K562 (cell line): Measurements from ENCODE around the gene HEPHL1. TPM values are rescaled to one million over a fixed set of nuclear protein-coding genes. Genes with fewer than 3 reads are reported as not detected.
A peak's percentile ranks its signal among the peaks of the same experiment; 100 is the strongest.

Source experiments
- OTX1 ChIP-seq: fragments of 450-650 bp; formaldehyde crosslinking; IDR thresholded peaks from 2 replicates; pipeline ENCODE4 v1.4.0; 2022; ENCODE audit warnings: mild to moderate bottlenecking
- SIN3B ChIP-seq: fragments of 450-650 bp; IDR thresholded peaks from 2 replicates; pipeline ENCODE4 v1.6.1; 2017; ENCODE audit warnings: low read depth, mild to moderate bottlenecking, moderate library complexity
- SMARCC2 ChIP-seq: fragments of 450-650 bp; IDR thresholded peaks from 2 replicates; pipeline ENCODE4 v1.6.1; 2017; ENCODE audit warnings: antibody characterized with exemption, moderate library complexity, mild to moderate bottlenecking, low read depth
- WHSC1 ChIP-seq: IDR thresholded peaks from one replicate; pipeline ENCODE4 v1.6.1; 2012; ENCODE audit warnings: low read length, control low read depth, inconsistent platforms
- ZFPM2 ChIP-seq: fragments of 250-450 bp; sonication (Bioruptor Pico); IDR thresholded peaks from 2 replicates; pipeline ENCODE4 v1.5.1; 2022; ENCODE audit warnings: mild to moderate bottlenecking
- ZNF121 ChIP-seq: sonication (generic); formaldehyde crosslinking; conservative IDR thresholded peaks from 2 replicates; pipeline ENCODE4 v1.8.0; 2022; ENCODE audit warnings: missing genetic modification reagents
- ZNF165 ChIP-seq: fragments of 250-450 bp; sonication (Bioruptor Pico); IDR thresholded peaks from 2 replicates; pipeline ENCODE4 v1.4.0; 2020; ENCODE audit warnings: borderline replicate concordance
- ZNF224 ChIP-seq: sonication (generic); formaldehyde crosslinking; IDR thresholded peaks from 2 replicates; pipeline ENCODE4 v1.8.0; 2022; ENCODE audit warnings: mild to moderate bottlenecking, missing genetic modification reagents
- polyA plus RNA-seq, 8 experiments: library from polyadenylated mRNA; depleted of rRNA in 4 of 8; stranded (reverse) in 5 of 8; unstranded in 3 of 8; fragments of >200 nt; fragmentation: Nextera tagmentation in 2 of 8; fragmentation: Illumina TruSeq in 1 of 8; extraction: Ambion mirVana in 2 of 8; extraction: Trizol in 1 of 8; gene quantifications; 2 replicates each; pipeline versions ENCODE4 v1.2.1 to v1.2.3, GENCODE V29; 2011 to 2014; ENCODE audit warnings: inconsistent platforms in 1 of 8, missing spikeins in 1 of 8
- total RNA-seq, 7 experiments: library from RNA; depleted of rRNA in 6 of 7; stranded (reverse); fragments of >200 nt in 6 of 7; fragmentation: Illumina TruSeq in 2 of 7; extraction: Trizol in 2 of 7; gene quantifications; 2 replicates each; pipeline versions ENCODE4 v1.2.1 to v1.2.3, GENCODE V29; 2011 to 2021; ENCODE audit warnings: low replicate concordance in 1 of 7
- TF ChIP-seq, protein P1 (sequence below), 2 experiments: fragments of 450-650 bp; IDR thresholded peaks; 2 replicates each; pipeline ENCODE4 v1.6.1; 2016; ENCODE audit warnings: mild to moderate bottlenecking in 2 of 2, borderline replicate concordance in 1 of 2, low read depth in 1 of 2, moderate library complexity in 1 of 2
- TF ChIP-seq, protein P2 (sequence below): fragments of 250-450 bp; sonication (Bioruptor Pico); IDR thresholded peaks from 2 replicates; pipeline ENCODE4 v1.8.0; 2022; ENCODE audit warnings: inconsistent platforms, mild to moderate bottlenecking, moderate library complexity, borderline replicate concordance
- TF ChIP-seq, protein P3 (sequence below): fragments of 450-650 bp; conservative IDR thresholded peaks from 2 replicates; pipeline ENCODE4 v1.6.1; 2016; ENCODE audit warnings: missing genetic modification characterization, low read depth, mild to moderate bottlenecking, control low read depth, missing compliant biosample characterization
- TF ChIP-seq, protein P4 (sequence below): fragments of 450-650 bp; IDR thresholded peaks from 2 replicates; pipeline ENCODE4 v1.6.1; 2018; ENCODE audit warnings: mild to moderate bottlenecking, low read depth; ENCODE audit not compliant: partially characterized antibody

HEPHL1 gene
- total and polyA plus RNA-seq, 9 of the 15 experiments (the other 6 are each of a cell fraction or from before 2014, with no cell fraction given): 0.01 TPM; not detected in 8

DNA sequence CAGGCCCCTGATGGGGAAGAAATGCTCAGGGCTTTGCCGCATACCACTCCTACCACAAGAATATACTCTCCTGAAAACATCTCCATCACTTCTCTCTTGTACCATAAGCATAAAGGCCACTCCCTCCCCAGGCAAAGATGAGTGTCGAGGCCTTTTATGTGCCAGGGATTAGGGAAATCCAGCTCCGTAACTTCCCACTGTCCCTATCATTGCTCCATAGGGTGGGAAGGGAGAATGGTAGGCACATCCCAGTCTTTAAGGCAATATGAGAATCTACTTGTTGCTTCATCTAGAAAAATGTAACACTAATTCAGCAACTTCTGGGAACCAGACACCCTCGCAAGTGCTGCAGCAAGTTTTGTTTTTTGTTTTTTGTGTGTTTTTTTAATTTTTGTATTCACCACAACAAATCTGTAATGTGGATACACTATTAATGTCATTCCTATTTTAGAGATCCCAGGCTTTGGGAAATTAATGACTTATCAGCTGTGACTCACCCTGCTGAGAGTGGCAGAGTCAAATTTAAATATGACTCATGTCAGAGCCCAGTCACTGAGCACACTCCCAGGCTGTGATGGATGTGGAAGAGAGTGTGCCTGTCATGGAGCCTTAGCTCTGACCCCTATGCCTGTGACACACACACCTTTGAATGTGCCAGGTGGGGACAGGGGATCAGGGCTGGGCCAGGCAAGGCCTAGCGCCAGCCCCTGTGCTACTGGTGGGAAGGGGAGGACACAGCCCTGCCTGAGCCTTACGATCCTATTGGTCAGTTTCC lies 130.9 kb downstream of the HEPHL1 start (continued):
- TF ChIP-seq, protein P1, sequence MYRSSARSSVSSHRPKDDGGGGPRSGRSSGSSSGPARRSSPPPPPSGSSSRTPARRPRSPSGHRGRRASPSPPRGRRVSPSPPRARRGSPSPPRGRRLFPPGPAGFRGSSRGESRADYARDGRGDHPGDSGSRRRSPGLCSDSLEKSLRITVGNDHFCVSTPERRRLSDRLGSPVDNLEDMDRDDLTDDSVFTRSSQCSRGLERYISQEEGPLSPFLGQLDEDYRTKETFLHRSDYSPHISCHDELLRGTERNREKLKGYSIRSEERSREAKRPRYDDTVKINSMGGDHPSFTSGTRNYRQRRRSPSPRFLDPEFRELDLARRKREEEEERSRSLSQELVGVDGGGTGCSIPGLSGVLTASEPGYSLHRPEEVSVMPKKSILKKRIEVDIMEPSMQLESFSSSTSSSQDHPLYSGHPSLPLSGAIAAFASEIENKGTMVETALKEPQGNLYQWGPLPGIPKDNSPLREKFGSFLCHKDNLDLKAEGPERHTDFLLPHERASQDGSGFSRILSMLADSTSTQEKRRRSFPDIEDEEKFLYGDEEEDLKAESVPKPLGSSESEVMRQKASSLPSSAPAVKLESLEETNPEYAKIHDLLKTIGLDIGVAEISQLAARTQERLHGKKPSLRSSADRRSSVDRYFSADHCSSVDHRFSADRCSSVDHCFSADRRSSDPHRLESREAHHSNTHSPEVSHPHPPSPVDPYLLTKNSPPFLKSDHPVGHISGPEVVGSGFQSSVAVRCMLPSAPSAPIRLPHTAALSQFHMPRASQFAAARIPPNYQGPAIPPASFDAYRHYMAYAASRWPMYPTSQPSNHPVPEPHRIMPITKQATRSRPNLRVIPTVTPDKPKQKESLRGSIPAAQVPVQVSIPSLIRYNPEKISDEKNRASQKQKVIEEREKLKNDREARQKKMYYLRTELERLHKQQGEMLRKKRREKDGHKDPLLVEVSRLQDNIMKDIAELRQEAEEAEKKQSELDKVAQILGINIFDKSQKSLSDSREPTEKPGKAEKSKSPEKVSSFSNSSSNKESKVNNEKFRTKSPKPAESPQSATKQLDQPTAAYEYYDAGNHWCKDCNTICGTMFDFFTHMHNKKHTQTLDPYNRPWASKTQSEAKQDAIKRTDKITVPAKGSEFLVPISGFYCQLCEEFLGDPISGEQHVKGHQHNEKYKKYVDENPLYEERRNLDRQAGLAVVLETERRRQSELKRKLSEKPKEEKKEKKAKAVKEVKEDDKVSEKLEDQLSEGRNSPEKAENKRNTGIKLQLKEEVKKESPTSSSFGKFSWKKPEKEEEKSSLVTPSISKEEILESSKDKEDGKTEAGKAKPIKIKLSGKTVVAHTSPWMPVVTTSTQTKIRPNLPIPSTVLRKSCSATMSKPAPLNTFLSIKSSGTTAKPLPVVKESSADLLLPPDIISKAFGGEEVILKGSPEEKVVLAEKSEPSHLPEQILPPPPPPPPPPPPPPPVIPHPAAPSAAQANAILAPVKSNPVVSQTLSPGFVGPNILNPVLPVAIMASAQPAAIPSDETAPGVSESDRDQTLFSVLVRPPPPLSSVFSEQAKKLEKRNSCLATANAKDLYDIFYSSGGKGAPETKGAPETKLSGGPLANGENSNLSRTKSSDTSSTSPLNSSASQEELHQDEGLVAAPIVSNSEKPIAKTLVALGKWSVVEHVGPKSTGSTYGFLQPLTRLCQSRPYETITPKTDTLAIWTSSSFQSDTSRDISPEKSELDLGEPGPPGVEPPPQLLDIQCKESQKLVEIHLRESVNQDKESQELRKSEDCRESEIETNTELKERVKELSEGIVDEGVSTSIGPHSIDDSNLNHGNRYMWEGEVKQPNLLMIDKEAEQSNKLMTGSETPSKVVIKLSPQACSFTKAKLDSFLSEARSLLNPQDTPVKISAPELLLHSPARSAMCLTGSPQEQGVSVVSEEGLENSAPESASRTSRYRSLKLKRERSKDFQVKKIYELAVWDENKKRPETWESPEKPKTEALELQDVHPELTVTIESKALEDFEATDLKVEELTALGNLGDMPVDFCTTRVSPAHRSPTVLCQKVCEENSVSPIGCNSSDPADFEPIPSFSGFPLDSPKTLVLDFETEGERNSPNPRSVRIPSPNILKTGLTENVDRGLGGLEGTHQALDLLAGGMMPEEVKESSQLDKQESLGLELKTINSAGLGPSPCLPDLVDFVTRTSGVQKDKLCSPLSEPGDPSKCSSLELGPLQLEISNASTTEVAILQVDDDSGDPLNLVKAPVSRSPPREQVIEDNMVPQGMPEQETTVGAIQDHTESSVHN (IDR thresholded peaks at IDR 0.05; ENCODE audit: borderline replicate concordance in 1 of 2, low read depth in 1 of 2): 0 out of 4 replicates have a peak, but pooled peaks of 1 of the 2 experiments have one; percentile 22
- TF ChIP-seq ZFPM2 (no peak), SMARCC2 (peak; percentile 76), ZNF224 (CRISPR knock-in tag) (no peak), WHSC1 (no peak), OTX1 (no peak), SIN3B (no peak), ZNF121 (CRISPR knock-in tag) (no peak), ZNF165 (CRISPR knock-in tag) (no peak)
- TF ChIP-seq, protein P2, sequence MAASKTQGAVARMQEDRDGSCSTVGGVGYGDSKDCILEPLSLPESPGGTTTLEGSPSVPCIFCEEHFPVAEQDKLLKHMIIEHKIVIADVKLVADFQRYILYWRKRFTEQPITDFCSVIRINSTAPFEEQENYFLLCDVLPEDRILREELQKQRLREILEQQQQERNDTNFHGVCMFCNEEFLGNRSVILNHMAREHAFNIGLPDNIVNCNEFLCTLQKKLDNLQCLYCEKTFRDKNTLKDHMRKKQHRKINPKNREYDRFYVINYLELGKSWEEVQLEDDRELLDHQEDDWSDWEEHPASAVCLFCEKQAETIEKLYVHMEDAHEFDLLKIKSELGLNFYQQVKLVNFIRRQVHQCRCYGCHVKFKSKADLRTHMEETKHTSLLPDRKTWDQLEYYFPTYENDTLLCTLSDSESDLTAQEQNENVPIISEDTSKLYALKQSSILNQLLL (CRISPR knock-in tag): no peak
- TF ChIP-seq, protein P3, sequence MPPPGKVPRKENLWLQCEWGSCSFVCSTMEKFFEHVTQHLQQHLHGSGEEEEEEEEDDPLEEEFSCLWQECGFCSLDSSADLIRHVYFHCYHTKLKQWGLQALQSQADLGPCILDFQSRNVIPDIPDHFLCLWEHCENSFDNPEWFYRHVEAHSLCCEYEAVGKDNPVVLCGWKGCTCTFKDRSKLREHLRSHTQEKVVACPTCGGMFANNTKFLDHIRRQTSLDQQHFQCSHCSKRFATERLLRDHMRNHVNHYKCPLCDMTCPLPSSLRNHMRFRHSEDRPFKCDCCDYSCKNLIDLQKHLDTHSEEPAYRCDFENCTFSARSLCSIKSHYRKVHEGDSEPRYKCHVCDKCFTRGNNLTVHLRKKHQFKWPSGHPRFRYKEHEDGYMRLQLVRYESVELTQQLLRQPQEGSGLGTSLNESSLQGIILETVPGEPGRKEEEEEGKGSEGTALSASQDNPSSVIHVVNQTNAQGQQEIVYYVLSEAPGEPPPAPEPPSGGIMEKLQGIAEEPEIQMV: no peak
- TF ChIP-seq, protein P4, sequence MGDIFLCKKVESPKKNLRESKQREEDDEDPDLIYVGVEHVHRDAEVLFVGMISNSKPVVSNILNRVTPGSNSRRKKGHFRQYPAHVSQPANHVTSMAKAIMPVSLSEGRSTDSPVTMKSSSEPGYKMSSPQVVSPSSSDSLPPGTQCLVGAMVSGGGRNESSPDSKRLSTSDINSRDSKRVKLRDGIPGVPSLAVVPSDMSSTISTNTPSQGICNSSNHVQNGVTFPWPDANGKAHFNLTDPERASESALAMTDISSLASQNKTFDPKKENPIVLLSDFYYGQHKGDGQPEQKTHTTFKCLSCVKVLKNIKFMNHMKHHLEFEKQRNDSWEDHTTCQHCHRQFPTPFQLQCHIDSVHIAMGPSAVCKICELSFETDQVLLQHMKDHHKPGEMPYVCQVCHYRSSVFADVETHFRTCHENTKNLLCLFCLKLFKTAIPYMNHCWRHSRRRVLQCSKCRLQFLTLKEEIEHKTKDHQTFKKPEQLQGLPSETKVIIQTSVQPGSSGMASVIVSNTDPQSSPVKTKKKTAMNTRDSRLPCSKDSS: no peak
